Measurements from ENCODE around the gene PHLPP1.
A peak's percentile ranks its signal among the peaks of the same experiment; 100 is the strongest.

The PHLPP1 gene

DNA sequence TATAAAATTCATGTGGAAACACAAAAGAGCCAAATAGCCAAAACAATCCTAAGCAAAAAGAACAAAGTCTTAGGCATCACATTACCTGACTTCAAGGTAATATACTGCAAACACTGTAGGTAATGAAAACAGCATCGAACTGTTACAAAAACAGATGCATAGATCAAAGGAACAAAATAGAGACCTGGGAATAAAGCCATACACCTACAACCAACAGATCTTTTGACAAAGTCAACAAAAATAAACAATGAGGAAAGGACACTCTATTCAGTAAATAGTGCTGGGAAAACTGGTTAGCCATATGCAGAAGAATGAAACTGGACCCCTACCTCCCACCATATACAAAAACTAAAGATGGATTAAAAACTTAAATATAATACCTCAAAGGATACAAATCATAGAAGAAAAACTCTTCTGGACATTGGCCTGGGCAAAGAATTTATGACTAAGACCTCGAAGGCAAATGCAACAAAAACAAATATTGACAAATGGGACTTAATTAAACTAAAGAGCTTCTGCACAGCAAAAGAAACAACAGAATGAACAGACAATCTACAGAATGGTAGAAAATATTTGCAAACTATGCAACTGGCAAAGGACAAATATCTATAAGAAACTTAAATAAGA lies 218.0 kb downstream of the PHLPP1 start:
- DNase-seq (ENCODE audit: low read depth in 2 of 3, low spot score in 2 of 3), result no peak

DNA sequence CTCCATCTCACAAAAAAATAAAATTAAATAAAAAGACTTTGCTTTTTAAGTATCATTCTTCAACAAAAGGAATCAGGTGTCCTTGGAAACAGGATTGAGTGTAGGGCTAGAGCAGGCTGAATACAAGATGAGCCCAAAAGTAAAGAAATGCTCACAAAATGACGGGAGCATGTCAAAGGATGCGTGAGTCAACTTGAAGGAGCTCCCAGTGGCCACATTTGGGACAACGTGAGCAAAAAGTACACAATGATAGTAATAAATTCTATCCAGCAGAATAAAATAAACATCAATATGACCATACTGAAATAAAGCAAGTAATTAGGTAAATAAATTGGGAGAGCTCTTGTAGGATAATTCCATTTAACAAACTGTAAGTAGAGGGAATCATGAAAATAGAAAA lies 220.7 kb downstream of the PHLPP1 start:
- DNase-seq (ENCODE audit: low read depth in 2 of 3, low spot score in 2 of 3), result no peak

DNA sequence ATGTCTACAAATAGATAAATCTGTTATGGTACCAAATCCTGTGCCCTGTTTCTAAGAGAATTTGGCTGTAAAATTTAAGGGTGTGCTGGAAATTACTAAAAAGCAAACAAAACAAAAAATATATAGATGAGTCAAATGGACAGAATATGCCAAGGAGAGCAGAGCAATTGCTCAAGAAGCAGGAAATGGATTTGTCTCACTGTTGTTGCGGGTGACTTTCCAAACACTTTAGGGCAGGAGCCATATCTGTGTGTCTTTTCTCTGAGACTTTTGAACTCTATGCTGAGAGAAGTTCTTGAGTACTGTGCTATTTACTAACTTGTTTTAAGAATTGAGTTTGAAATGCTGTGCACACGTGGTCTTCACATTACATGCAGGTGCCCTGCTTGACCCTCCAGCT lies 221.7 kb downstream of the PHLPP1 start:
- no peak for DNase-seq (ENCODE audit: low read depth in 2 of 3, low spot score in 2 of 3)

DNA sequence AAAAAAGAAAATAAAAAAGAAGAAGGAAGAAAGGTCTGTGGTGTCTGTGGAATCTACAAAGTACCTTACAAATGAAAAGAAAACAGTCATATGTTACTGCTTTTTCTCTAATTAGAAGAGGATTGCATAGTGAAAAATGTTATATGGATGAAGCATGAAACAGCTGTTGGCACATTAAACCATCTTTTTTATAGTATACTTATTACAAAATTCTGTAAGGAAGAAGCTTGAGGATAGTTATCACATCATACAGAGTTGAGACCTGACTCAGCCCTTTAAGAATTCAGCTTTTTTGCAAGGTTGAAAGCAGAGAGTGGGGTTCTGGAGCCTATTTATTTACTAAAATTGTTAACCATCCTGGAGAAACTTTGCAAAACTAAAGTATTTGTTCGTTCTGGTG lies 222.7 kb downstream of the PHLPP1 start:
- no peak for DNase-seq (ENCODE audit: low read depth in 2 of 3, low spot score in 2 of 3)

- DNase-seq (ENCODE audit: low read depth in 2 of 3, low spot score in 2 of 3), result no peak
Observed at GRCh38 chr18:62938487-62938886, 223.1 kb downstream of the PHLPP1 start.

DNA sequence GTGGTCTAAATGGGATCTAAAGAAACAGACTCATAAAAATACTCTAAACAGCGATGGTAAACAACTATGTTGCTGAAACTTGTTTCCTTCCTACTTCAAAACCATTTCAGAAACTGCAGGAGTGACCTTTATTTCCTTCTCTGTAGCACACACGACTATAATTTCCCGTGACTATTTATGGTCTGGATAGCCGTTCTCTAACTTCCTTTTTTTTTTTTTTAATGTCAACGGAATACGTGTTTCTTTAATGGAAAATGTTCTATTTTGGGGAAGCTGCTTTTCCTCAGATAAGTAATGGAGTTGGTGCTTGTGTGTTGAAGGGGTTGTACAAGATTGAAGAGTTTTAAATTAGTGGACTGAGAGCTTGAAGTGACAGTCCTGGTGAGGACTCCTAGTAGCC lies 224.1 kb downstream of the PHLPP1 start:
- no peak for DNase-seq (ENCODE audit: low read depth in 2 of 3, low spot score in 2 of 3)

DNA sequence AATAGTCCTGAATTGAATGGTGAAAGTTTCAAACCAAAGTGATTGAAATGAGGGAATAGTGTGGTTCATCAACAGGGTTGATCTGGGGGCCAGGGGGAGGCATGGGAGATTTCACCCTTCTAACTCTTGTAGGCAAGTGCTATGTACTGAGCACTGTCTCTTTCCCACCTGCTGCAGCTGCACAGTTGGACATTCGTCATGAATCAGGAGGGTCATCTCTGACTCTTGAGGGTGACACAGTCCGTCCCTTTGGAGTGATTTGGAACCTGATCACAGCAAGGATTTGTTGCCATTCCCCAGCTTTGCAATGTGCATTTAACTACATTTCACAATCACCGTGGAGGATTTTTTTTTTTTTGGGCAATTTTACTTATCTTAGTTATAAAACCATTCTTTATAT lies 224.6 kb downstream of the PHLPP1 start:
- DNase-seq (ENCODE audit: low read depth in 2 of 3, low spot score in 2 of 3), result no peak

GRCh38 chr18:62942578-62942977 lies 227.2 kb downstream of the PHLPP1 start:
- DNase-seq (ENCODE audit: low read depth in 2 of 3, low spot score in 2 of 3), result no peak

- DNase-seq (ENCODE audit: low read depth in 2 of 3, low spot score in 2 of 3), result no peak
Observed at GRCh38 chr18:62944454-62944853, 229.1 kb downstream of the PHLPP1 start.

- DNase-seq (ENCODE audit: low read depth in 2 of 3, low spot score in 2 of 3), result no peak
Observed at GRCh38 chr18:62948788-62949187, 233.4 kb downstream of the PHLPP1 start.

DNA sequence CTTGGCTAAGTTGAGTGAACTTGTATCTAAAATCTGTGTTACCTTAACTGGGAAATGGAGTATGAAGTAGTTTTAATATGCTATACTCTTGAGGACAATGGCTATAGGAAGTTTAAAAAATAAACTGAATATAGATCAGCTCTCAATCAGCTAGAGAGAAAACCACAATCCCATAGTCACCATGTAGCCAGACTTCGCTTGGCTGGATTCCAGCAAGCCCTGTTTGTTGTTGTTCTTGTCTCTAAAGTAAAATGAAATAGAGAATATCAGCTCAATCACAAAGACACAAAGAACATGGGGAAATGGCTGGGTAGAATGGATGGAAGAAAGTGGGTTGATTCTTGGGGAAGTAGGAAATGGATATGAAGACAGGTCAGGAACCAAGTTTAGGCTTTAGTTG lies 234.9 kb downstream of the PHLPP1 start:
- DNase-seq (ENCODE audit: low read depth in 2 of 3, low spot score in 2 of 3), result no peak

DNA sequence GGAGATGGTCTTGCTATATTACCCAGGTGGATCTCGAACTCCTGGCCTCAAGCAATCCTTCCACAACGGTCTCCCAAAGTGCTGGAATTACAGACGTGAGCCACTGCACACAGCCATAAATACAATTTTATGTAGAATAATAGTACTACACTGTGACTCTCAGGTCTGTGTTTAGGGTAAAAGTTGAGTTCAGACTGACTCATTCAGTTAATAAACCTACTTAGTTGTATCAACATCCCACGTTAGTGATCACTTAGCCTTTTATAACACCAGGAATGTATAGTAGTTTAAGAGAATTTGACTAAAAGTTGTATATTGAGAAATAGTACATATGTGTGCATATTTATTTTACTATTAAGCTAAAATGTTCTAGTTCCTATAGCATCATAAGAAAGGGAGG lies 237.5 kb downstream of the PHLPP1 start:
- DNase-seq (ENCODE audit: low read depth in 2 of 3, low spot score in 2 of 3), result no peak

DNA sequence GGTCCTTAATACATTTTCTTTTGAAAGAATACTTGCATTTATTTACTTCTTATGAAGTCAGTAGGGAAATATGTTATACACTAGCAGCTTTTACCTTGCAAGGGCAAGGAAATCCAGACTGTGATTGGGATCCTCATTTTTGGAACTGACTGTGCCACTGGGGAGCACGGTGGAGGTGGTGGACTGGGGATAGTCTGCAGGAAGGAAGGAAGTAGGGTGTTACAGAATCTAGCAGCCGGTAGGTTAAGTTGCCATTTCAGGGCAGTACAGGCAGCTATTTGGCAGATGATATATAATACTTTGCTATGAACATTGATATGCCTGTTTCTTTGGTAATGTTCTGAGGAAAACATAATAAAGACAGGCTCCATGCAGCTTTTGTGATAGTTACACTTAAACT lies 238.3 kb downstream of the PHLPP1 start:
- no peak for DNase-seq (ENCODE audit: low read depth in 2 of 3, low spot score in 2 of 3)

GRCh38 chr18:62954366-62954765 lies 239.0 kb downstream of the PHLPP1 start:
- no peak for DNase-seq (ENCODE audit: low read depth in 2 of 3, low spot score in 2 of 3)

DNA sequence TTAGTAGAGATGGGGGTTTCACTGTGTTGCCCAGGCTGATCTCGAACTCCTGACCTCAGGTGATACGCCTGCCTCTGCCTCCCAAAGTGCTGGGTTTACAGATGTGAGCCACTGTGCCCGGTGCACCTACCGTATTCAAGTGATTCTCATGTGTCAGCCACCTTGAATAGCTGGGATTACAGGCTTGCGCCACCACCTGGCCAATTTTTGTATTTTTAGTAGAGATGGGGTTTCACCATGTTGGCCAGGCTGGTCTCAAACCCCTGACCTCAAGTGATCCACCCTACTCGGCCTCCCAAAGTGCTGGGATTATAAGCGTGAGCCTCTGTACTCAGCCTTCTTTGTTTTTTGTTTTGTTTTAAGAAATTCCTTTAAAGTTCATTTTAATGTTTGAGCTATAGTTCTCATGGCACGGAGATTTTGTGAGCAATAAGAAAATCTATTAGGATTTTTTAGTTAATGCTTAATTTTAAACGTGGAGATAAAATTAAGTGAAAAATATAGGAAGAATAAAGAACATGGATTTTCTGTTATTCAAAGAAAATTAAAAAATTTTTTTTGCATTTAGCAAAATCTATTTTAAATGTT lies 242.6 kb downstream of the PHLPP1 start:
- peak in 2 of 3 experiments; percentile 8 to 11 for DNase-seq (ENCODE audit: low read depth in 2 of 3, low spot score in 2 of 3)

- DNase-seq (ENCODE audit: low read depth in 2 of 3, low spot score in 2 of 3), result no peak
Observed at GRCh38 chr18:62959481-62959880, 244.1 kb downstream of the PHLPP1 start.

DNA sequence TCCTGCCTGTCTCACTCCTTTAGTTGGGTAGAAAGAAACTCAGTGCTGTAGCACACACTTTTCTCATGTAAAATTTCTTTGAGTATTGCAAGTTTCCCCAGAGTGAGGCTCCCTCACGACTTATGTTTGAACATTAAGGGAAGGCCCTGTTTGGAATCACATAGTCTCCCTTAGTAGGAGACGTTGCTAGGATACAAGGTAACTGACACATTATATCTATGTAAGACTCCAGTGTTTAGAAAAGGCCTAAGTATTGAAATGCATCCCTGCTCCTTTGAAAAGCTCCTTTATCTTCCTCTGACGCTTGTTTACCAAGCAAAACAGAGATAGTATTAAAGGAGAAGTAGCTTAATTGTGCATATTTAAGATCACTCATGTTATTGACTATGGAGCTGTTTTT lies 248.2 kb downstream of the PHLPP1 start:
- DNase-seq (ENCODE audit: low read depth in 2 of 3, low spot score in 2 of 3), result no peak

GRCh38 chr18:62964432-62964831 lies 249.1 kb downstream of the PHLPP1 start:
- no peak for DNase-seq (ENCODE audit: low read depth in 2 of 3, low spot score in 2 of 3)

- no peak for DNase-seq (ENCODE audit: low read depth in 2 of 3, low spot score in 2 of 3)
Observed at GRCh38 chr18:62967089-62967488, 251.7 kb downstream of the PHLPP1 start.

- no peak for DNase-seq (ENCODE audit: low read depth in 2 of 3, low spot score in 2 of 3)
Observed at GRCh38 chr18:62973689-62974088, 258.3 kb downstream of the PHLPP1 start.

DNA sequence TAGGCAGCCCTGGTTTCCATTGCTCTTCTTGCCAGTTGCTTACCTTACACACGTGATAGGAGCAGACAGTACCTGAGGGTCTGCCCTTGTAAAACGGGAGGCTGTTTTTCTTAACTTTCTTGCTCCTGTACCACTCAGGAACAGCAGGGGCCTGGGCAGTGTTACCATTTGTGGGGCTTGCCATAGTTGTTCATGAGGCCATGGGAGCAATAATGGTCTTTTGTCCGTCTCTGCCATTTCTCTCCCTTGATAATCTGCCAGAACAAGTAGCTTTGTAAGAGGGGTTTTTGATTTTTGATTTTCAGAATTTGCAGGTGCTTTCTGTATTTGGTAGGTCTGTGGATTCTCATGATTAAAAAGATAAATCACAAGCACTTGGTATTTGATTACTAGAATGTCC lies 259.0 kb downstream of the PHLPP1 start:
- no peak for DNase-seq (ENCODE audit: low read depth in 2 of 3, low spot score in 2 of 3)

GRCh38 chr18:62974928-62975675 lies 259.8 kb downstream of the PHLPP1 start:
- DNase-seq (ENCODE audit: low read depth in 2 of 3, low spot score in 2 of 3), result no peak

GRCh38 chr18:62975785-62976184 lies 260.4 kb downstream of the PHLPP1 start:
- DNase-seq (ENCODE audit: low read depth in 2 of 3, low spot score in 2 of 3), result no peak
